COR-L47 (cell line): ENCODE data around the gene BCAS2.
"Not testable (repeated sequence)": the region's sequence is repeated elsewhere in the genome, so short reads cannot be mapped to it uniquely, and the experiment has no call there.

Experiments used
- DNase-seq: peaks from one replicate; lab custom pipeline; 2025; lab: John Stamatoyannopoulos, UW

BCAS2 gene

DNA sequence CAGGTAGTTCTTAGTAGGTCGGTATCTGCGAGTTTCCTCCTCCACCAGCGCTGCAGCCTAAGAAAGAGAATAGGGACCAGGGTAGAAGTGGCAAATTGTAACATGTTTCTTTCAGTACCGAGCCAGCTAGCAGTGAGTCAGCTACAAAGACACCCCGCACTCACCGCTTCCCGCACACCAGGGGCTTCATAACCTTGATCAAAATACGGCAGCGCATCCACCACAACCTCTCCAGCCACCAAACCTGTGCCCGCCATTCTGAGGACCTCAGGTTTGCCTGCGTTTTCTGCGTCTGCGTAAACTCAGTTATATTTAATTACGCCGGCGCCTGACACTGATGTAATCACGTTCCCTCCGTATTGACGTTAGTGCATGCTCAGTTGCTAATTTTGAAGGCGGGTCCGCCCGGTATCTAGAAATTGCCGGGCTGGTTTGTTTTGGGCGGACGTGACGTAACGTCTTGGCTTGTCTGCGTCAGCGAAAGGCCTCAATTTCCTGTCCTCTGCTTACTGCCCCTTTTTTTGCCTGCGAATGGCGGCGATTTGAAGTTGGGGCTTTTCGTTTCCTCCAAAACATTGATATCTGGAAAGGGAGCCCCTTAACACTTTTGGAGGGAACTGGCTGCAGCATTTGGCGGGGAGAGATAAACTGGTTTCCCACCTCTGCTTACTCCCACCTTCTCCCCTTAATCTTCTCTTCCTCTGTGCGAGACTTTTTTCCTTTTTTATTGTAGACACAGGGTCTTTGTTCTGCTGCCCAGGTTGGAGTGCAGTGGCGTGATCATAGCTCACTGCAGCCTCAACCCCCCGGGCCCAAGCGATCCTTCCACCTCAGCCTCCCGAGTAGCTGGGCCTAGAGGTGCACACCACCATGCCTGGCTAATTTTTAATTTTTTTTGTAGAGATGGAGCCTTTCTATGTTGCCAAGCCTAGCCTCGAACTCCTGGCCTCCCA lies at the start of gene BCAS2:
Gene BCAS2 (minus strand): TSS at position 281 of the 953 bp plus-strand sequence. CDS start 24 bp downstream, at position 257.
- peak; percentile 98 for DNase-seq

DNA sequence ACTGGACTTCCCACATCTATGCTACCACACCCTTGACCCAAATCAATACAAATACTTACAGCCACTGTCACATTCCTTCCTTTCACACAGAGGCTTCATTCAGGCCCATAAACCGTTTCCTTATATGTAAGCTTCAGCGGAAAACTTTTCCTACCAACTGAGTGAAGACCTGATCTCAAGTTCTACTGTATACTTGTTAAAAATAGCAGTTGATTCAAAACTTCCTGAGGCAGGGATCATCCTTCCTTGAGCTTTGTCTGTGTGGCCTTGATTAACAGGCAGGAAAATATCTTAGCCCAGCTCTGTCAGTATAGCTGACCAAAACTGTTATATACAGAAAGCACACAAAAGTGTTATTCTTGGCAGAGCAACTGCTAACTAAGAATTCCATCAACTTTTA lies 45.7 kb upstream of the BCAS2 start:
- no peak for DNase-seq

DNA sequence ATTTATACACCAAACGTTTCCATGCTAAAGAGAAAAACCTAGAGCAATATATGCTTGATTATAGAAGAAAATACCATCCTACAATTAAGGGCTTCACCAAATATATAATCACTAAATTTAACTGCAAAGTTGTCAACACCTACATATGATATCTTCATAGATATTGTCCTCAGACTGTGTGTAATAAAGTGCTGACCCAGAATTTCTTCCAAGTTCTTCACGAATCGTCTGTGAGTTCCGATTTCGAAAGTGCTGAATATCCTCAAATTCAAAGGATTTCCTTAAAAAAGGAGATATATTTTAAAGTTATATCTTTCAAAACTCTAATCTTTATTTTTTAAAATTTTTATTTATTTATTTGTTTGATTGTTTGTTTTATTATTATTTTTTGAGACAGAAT lies 41.9 kb upstream of the BCAS2 start:
- no peak for DNase-seq

DNA sequence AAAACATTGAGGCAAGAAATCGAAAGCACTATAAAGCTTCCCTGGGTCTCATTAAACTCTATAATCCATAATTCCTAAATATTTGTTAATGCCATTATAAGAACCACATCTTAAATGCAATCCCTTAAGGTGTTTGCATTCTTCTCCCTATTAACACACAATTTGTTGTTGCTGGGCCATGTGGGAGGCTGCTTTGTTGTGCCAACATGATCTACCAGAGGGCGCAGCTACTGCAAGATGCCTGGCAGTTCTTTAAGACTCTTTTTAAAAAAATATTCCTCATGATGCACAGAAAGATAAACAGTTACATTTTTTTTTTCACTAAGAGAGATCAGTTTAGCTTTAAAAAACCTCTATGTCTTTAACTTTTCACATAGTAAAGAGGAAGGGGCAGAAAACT lies 39.0 kb upstream of the BCAS2 start:
- no peak for DNase-seq

DNA sequence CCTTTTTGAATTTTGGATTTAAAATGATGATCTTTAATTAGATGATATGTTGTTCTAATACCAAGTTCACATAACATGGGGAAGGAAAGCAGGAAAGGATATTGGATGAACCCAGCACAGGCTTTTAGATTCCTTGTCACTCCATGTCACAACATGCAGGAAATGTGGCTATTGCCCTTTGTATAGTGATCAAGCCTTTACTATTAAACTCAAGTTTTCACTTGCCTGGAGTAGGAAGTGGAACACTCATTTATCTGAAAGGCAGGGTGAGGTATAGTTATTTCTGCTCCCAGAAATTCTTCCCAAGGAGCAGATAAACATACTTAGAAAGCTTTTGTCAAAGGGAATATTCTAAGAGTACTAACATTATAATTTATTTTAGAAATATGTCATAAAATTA lies 37.2 kb upstream of the BCAS2 start:
- no peak for DNase-seq

DNA sequence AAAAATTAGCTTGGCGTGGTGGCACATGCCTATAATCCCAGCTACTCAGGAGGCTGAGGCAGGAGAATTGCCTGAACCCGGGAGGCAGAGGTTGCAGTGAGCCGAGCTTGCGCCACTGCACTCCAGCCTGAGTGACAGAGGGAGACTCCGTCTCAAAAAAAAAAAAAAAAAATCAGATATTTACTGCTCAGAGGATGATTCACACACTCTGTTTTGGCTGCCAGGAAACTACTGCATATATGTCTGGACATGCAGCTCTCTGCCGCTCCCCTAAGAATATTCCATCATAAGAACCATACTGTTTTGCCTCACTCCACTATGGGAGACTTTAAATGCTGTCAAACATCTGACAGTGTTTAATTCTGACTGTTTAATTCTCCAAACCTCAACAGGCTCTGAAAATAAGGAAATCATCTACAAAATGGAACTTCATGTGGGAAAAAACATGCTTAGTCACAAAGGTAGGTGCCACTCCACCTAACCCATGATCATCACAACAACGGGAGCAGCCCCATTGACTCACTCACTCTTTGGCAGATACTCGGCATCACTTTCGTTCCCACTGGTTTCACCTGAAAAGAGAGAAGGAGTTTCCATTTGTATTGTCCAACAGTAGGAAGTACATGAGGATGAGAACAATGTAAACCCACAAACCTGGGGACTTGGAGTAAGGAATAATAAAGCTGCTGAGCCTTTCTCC lies 29.3 kb upstream of the BCAS2 start:
- DNase-seq = no peak

DNA sequence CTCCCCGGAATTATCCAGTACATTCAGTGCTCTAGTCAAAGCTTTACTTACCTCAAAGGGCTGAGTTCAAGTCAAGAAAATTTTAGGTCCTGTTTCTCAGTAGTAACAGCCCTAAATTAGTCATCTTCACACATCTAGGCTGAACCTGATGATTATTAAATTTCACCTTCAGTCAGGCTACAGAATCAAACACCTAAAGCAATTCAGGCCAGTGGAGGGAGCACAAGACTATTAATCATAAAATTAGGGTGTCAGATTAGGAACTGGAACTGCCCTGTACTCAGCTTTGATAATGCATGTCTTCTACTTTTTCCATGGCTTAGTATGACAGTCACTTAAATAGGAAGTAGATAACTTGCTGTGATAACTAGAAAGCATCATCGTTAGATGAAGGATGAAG lies 28.4 kb upstream of the BCAS2 start:
- DNase-seq = no peak

DNA sequence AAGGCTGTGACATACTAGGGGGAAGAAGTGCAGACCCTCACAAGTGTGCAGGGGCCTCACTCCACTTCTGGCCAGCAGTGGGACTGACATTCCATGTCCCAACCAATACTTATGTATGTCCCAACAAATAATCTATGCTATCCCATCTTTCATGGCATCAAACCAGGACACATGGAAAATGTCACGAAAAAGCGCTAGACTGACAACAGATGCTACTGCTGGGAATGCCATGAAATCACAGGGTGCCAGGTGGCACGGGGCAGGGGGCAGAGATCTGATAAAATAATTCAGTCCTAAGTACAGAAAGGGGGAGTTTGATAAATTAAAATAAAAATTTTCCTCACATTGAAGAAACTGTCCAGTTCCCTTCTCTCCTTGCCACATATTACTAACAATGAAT lies 27.6 kb upstream of the BCAS2 start:
- no peak for DNase-seq

DNA sequence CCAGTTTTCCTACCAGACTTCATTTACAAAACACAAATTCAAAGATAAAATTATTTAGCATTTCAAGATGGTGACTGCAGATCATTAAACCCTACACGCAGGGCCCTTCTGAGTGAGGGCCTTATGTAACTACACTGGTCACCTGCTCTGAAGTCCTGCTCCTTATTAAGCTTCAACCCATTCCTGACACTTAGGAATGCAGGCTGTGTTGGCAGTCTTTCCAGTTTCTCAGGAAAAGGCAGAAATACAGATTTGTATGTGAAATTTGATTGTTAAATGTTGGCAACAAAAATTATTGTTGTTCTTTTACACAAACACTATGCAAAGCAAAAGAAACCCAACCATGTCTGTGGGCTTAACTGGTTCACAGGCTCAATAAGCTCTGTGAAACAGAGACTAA lies 25.8 kb upstream of the BCAS2 start:
- DNase-seq = no peak

DNA sequence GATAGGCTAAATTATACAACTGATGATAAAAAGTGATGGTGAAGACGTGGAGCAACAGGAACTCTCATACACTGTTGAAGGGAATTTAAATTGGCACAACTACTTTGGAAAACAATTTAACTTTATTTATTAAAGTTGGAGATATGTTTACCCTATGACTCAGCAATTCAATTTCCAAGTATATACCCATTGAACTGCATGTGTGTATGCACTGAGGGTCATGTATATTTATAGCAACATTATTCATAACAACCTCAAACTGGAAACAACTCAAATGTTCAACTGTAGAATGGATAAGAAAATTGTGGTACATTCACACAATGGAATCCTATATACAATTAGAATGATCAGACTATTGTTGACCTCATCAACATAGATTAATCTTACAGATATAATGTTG lies 16.5 kb upstream of the BCAS2 start:
- no peak for DNase-seq

DNA sequence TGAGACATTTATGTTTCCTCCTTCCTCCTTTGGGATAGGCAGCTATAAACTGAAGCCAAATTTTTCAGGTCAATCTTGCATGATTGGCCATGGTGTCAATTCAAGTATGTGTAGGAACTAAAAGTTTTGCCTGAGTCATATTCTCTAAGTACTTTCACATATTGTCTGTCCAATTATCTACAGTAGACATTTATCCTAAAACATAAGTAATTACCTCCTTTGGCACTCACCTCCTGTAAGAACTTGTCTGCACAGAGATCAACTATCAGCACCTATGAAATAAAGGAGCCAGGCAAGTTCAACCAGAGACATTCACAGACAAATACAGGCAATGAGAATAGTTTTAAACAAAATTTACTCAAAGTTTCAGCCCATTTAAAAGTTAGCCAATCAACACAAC lies 14.2 kb upstream of the BCAS2 start:
- DNase-seq = no peak

DNA sequence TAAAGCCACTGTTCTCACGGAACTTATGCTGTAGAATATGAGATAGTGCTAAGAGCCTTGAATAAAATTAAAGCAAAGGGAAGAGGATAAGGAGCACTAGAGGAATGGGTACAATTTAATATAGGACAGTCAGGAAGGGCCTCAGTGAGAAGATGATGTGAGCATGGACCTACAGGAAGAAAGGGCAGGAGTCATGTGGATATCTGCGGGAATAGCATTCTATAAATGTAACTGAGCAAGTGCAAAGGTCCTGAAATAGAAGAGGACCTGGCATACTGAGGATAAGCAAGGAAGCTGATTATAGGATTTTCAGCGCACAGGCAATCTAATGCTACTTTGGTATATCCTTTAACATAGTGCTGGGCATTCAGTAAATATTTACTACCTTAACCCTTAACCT lies 12.6 kb upstream of the BCAS2 start:
- no peak for DNase-seq

DNA sequence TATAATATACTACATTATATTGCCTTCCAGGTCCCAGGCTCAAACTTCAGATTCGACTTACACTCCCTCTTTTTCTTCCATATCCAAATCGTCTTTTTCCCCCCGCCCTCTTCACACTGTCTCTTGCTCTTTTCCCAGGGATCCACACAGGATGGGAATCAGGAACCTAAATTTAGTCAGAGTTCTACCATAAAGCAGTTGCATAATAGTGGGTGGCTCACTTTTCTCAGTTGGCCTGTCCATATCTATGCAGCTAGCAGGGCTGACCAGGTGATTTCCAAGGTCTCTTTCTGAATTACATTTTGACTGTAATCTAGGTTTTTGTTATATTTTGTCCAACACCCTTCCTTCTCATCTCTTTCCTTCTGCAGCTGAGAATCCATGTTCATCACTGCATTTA lies 7.7 kb upstream of the BCAS2 start:
- no peak for DNase-seq

DNA sequence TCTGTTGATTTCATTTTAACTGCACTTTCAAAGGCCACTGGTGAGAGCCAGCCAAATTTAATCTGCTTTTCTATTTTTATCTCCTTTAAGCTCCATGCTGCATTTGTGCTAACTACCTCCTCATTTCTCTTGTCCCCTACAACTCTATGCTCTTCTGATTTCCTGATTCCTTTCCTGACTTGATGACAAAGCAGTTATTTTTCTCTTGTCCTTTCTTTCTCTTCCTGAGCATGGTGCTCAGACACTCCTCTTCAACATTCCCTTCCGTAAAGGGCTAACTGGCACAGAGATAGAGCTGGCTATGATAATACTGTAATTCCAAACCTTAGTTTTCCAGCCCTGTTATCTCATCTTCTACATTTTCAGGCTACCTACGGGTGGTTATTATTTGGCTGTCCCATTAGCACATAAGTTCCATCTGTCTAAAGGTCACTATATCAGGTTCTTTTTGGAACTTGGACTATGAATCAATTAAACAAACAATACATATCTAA lies 6.8 kb upstream of the BCAS2 start:
- no peak for DNase-seq

DNA sequence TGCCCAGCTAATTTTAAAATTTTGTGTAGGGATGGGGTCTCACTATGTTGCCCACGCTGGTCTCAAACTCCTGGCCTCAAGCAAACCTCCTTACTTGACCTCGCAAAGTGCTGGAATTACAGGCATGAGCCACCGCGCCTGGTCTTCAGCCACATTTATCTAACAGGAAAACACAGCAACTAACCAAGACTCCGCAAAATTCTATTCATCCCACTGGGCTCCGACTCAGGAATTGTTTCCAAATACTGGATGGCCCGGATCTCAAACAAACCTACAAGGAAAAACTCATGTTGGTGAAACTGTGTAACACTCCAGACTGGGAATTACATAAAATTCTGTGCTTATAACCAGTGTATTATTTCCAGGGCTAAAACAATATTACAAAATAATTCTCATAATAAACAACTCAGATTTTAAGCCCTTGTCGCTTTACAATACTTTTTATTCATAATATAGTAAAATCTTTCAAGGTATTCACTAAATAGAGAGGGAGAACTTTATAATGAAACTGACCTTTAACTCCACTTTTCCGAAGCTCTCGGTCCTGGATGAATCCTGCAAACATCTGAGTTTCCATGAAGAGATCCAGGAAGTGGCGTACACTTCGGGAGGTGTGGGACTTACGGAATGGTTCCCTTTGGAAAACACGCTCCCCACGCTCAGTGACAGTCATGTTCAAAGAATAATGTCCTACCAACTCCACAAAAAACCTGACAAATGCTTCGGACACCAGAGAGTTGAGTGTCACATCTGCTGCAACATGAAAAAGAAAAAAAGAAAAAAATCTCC lies 6.0 kb upstream of the BCAS2 start:
- DNase-seq = no peak

DNA sequence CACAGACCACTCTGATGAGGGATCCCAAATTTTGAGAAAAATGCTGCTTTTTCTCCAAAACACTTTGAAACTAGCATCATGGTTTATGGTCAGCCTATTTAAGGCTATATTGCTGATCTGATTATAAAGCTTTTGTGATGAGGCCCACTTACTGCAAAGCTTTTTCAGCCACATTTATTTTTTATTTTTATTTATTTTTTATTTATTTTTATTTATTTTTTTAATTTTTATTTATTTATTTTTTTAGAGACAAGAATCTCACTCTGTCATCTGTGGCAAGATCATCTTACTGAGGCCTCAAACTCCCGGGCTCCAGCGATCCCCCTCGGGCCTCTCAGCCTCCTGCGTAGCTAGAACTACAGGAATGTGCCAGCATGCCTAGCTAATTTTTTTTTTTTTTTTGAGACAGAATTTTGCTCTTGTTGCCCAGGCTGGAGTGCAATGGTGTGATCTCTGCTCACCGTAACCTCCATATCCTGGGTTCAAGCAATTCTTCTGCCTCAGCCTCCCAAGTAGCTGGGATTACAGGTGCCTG lies 5.2 kb upstream of the BCAS2 start:
- no peak for DNase-seq

DNA sequence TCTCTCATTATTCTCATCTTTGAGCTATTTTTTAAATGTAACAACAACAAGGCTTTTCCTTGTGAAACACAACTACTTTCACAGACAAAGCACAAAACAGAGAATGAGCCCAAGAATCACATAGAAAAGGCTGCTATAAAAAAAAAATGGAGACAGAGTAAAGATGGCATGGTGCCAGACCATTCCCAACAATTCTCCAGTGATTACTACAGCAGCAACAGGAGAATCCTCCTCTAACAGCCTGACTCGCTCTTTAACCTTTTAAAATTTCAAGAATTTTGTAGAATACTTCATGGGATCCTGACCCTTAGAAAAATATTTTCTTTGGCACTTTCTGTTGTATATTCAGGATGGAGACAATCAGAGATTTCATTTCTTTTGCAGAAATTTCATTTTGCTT lies 3.8 kb upstream of the BCAS2 start:
- no peak for DNase-seq

DNA sequence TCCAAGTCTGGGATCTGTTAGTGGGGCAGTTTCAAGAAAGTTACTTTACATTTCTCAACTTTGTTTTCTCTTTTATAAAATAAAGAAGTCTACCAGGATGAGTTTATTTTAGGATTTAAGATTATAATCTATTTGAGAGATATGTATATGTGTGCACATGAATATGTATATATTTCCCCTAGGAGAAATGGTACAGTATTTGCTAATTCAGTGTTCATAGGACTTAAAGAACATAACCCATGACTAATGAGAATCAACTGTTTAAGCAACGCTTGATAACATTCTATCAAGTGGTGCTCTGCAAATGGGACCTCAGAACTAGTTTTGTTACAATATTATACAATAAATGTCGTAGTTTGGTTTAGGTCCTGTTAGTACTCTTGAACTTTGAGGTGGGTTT lies 7.0 kb downstream of the BCAS2 start:
- DNase-seq = no peak

DNA sequence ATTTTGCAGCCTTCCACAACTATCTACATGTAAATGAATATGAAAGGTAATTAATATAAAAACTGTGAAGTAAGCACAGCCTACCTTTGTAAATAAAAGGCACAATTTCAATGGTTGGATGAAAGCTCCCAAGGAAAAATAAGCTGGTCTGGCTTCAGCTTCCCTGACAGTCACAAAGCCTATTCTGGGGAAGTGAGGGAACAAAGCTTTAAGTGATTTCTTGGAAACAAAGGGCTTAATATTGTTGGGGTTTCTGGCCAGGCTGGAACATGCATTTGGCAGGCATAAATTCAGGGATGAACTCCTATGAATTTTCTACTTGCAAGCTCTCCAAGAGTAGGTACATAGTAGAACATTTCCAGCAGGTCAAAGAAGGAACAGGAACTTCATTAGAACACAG lies 17.3 kb downstream of the BCAS2 start:
- DNase-seq = no peak

DNA sequence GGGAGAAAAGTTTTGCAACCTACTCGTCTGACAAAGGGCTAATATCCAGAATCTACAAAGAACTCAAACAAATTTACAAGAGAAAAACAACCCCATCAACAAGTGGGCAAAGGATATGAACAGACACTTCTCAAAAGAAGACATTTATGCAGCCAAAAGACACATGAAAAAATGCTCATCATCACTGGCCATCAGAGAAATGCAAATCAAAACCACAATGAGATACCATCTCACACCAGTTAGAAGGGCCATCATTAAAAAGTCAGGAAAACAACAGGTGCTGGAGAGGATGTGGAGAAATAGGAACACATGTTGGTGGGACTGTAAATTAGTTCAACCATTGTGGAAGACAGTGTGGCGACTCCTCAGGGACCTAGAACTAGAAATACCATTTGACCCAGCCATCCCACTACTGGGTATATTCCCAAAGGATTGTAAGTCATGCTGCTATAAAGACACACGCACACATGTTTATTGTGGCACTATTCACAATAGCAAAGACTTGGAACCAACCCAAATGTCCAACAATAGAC lies 18.4 kb downstream of the BCAS2 start:
- not testable (repeated sequence) for DNase-seq

DNA sequence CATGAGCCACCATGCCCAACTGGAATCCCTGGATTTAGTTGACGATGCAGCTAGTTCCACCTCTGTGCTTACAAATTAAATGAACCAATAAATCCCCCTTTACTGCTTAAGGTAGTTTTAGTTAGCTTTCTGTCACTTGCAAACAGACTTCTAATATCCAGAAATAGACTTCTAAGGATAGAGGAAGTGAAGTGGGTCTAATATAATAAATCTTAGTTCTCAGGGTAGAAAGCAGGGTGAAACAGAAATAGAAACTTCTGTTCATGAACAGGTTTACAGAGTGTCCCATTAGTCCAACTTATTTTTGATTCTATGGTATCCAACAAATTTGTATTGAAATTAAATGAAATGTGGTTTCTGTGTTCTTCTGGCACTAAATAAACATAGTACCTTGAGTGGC lies 20.1 kb downstream of the BCAS2 start:
- no peak for DNase-seq

DNA sequence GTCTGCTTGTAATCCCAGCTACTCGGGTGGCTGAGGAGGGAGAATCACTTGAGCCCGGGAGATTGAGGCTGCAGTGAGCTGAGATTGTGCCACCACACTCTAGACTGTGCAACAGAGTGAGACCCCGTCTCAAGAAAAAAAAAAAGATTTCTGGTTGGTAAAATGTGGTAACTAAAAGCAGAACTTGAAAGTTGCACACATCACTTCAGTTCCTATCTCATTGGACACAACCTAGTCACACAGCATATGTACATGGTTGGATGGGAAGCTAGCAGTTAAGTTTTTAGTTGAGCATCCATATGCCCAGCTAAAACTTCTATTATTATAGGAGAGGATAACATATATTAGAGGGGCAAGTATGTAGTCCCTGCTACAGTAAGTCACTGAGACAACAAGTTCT lies 22.1 kb downstream of the BCAS2 start:
- no peak for DNase-seq
